GM12878 (cell line): ENCODE measurements around the gene TMEM138. TPM values are rescaled to one million over a fixed set of nuclear protein-coding genes. Genes with fewer than 3 reads are reported as not detected.

Source experiments
- ATAC-seq: fragments of 200-7000 bp; cut with Tn5 transposase; 3 replicates; pipeline ENCODE4 v1.9.1; 2020; ENCODE audit warnings: mild to moderate bottlenecking, moderate library complexity
- BruUV-seq: library from RNA; stranded (reverse); fragments of 400-500 nt; replicated peaks from 2 replicates; lab custom pipeline; 2021; lab: Mats Ljungman, UMichigan
- CTCF ChIA-PET: fragments of 300-600 bp; sonication (Branson Sonifier 250); formaldehyde crosslinking; extraction: SDS; loops from one replicate; lab custom pipeline; 2021; ENCODE audit warnings: inconsistent platforms; lab: Yijun Ruan, JAX
- POLR2A ChIA-PET: fragments of 350-600 bp; formaldehyde crosslinking; extraction: SDS; loops from one replicate; lab custom pipeline; 2021; ENCODE audit warnings: inconsistent platforms; lab: Charles Lee
- RAD21 ChIA-PET: fragments of 300-600 bp; sonication (Branson Sonifier 250); formaldehyde crosslinking; loops from one replicate; lab custom pipeline; 2023; ENCODE audit warnings: antibody characterized with exemption; ENCODE audit not compliant: unreplicated experiment; lab: Charles Lee
- SMC1A ChIA-PET: fragments of 300-600 bp; sonication (Branson Sonifier 250); formaldehyde crosslinking; loops from one replicate; lab custom pipeline; 2023; ENCODE audit not compliant: unreplicated experiment, uncharacterized antibody; lab: Charles Lee
- DNase-seq: peaks from one replicate; pipeline ENCODE4 v3.0.0-alpha.2; 2011; ENCODE audit warnings: low read depth, low spot score
- FAIRE-seq: peaks from 3 replicates; lab custom pipeline; 2011; peaks lifted over from hg19 to GRCh38; lab: Jason Lieb, UNC
- H2AFZ ChIP-seq: 2 replicates; pipeline ENCODE4 v1.6.0; 2011; ENCODE audit warnings: low read depth, low read length, control low read depth; ENCODE audit not compliant: control insufficient read depth
- H3K27ac ChIP-seq: 2 replicates; pipeline ENCODE4 v1.5.1; 2011; ENCODE audit warnings: control low read depth; ENCODE audit not compliant: control insufficient read depth, insufficient read depth
- H3K27me3 ChIP-seq, 2 experiments: replicated peaks in 1 of 2; 2 replicates each; pipeline versions ENCODE4 v1.6.0 to v1.6.1; 2011; ENCODE audit warnings: low read length in 1 of 2; ENCODE audit not compliant: control insufficient read depth in 2 of 2, insufficient read depth in 2 of 2
- H3K36me3 ChIP-seq, 2 experiments: 2 replicates each; pipeline ENCODE4 v1.5.1; 2011; ENCODE audit warnings: low read length in 1 of 2; ENCODE audit not compliant: control insufficient read depth in 2 of 2, insufficient read depth in 2 of 2
- H3K4me1 ChIP-seq: 2 replicates; pipeline ENCODE4 v1.6.1; 2011; ENCODE audit warnings: mild to moderate bottlenecking, low read length, moderate library complexity, mixed read lengths; ENCODE audit not compliant: control insufficient read depth, insufficient read depth
- H3K4me2 ChIP-seq: 2 replicates; pipeline ENCODE4 v1.6.0; 2011; ENCODE audit warnings: control low read depth; ENCODE audit not compliant: control insufficient read depth, insufficient read depth
- H3K4me3 ChIP-seq: fragments of 200-600 bp; sonication (generic); 2 replicates; pipeline ENCODE4 v1.5.1; 2016
- H3K79me2 ChIP-seq: 2 replicates; pipeline ENCODE4 v1.6.0; 2011; ENCODE audit warnings: low read length; ENCODE audit not compliant: control insufficient read depth, insufficient read depth
- H3K9ac ChIP-seq: 2 replicates; pipeline ENCODE4 v1.8.0; 2011; ENCODE audit warnings: low read length, control low read depth, mixed read lengths; ENCODE audit not compliant: control insufficient read depth, insufficient read depth
- H3K9me3 ChIP-seq: replicated peaks from 3 replicates; pipeline ENCODE4 v1.5.1; 2011; ENCODE audit warnings: mild to moderate bottlenecking, low read length; ENCODE audit not compliant: control insufficient read depth, insufficient read depth
- H4K20me1 ChIP-seq: 2 replicates; pipeline ENCODE4 v1.6.0; 2011; ENCODE audit not compliant: control insufficient read depth, insufficient read depth
- DPF2 ChIP-seq: fragments of 450-650 bp; IDR thresholded peaks from 2 replicates; pipeline ENCODE4 v1.6.1; 2017; ENCODE audit warnings: mild to moderate bottlenecking
- KLF5 ChIP-seq: fragments of 450-650 bp; IDR thresholded peaks from 2 replicates; pipeline ENCODE4 v1.6.1; 2014; ENCODE audit warnings: mild to moderate bottlenecking; ENCODE audit not compliant: partially characterized antibody
- NR2C1 ChIP-seq: fragments of 450-650 bp; IDR thresholded peaks from 2 replicates; pipeline ENCODE4 v1.6.1; 2017; ENCODE audit warnings: antibody characterized with exemption, mild to moderate bottlenecking, moderate library complexity
- PAX5 ChIP-seq: IDR thresholded peaks from 2 replicates; pipeline ENCODE4 v1.6.1; 2011; ENCODE audit warnings: low read depth, low read length, borderline replicate concordance
- RCOR1 ChIP-seq: conservative IDR thresholded peaks from 2 replicates; pipeline ENCODE4 v1.6.1; 2012; ENCODE audit warnings: low read depth, low read length, improper control_type of control experiment
- ZNF687 ChIP-seq: fragments of 450-650 bp; IDR thresholded peaks from 2 replicates; pipeline ENCODE4 v1.6.1; 2017; ENCODE audit warnings: mild to moderate bottlenecking, moderate library complexity
- WGBS: methylation state at CpG from one replicate; pipeline ENCODE4 v1.1.6; 2016; ENCODE audit warnings: low lambda C conversion rate; ENCODE audit not compliant: insufficient replicate concordance, insufficient coverage; ENCODE audit errors: missing lambda C conversion rate; 5-methylcytosine and 5-hydroxymethylcytosine counted together
- in situ Hi-C: fragments of 300-500 bp; cut with MboI; formaldehyde crosslinking; loops from 9 replicates; pipeline ENCODE4 v1.14.3; 2018; ENCODE audit warnings: mixed read lengths
- intact Hi-C: fragments of 100-400 bp; cut with micrococcal nuclease; formaldehyde crosslinking; loops from one replicate; pipeline ENCODE4 v1.14.2; 2022; ENCODE audit not compliant: unreplicated experiment
- polyA plus RNA-seq, 11 experiments: library from polyadenylated mRNA; depleted of rRNA in 4 of 11; unstranded in 6 of 11; stranded (reverse) in 5 of 11; fragments of >200 nt; fragmentation: Nextera tagmentation in 4 of 11; fragmentation: Illumina TruSeq in 1 of 11; extraction: Ambion mirVana in 4 of 11; extraction: Trizol in 1 of 11; gene quantifications; 1 replicate in 1 of 11; 2 replicates in 10 of 11; pipeline versions ENCODE4 v1.2.1 to v1.2.3, GENCODE V29; 2011 to 2016; ENCODE audit warnings: inconsistent platforms in 2 of 11, missing spikeins in 2 of 11, low read depth in 1 of 11
- total RNA-seq, 4 experiments: library from RNA; depleted of rRNA in 3 of 4; stranded (reverse); fragments of >200 nt in 3 of 4; fragmentation: Illumina TruSeq in 1 of 4; extraction: Trizol in 1 of 4; gene quantifications; 2 replicates each; pipeline versions ENCODE4 v1.2.1 to v1.2.3, GENCODE V29; 2013 to 2021

TMEM138 gene
- total and polyA plus RNA-seq, 10 of the 15 experiments (the other 5 are each of a cell fraction or from before 2014, with no cell fraction given): 28.5 to 116 (median 73.4) TPM

DNA sequence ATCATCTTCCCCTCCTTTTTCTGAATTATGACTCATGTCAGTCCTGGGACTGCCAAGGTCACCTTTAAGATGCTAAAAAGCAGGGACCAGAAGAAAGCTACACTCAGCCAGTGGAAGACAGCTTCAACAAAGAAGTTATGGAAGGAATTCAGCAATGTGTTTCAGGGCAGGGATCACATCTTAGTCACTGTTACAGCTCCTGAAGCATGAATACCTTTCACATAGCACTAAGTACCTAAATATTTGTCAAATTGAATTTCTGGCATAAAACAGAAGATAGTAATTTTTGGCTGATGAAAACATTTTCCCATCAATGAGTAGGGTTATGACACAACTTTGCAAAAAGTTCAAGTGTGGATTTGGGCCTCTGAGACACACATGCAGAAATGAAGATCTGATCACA, 34.5 kb upstream of the TMEM138 start (continued):
- TF ChIP-seq ZNF687: no peak

GRCh38 chr11:61328351-61328750, 33.8 kb upstream of the TMEM138 start:
- WGBS: 95% methylated on average over 9 of the region's 9 CpGs
- TF ChIP-seq DPF2: no peak
- no peak for TF ChIP-seq RCOR1
- TF ChIP-seq PAX5: no peak
- no peak for TF ChIP-seq KLF5
- no peak for TF ChIP-seq NR2C1
- RAD21 ChIA-PET: interaction anchor here (1.2 to 2.3 kb wide), 3 partner anchors 8 to 65 kb away, joined by 3 to 13 read pairs (median 4); no protein-coding TSS in a partner anchor

More at GRCh38 chr11:61328351-61328750, 33.8 kb upstream of the TMEM138 start:
- ATAC-seq (no peak), FAIRE-seq (no peak), DNase-seq (no peak)
- CTCF ChIA-PET: interaction anchor here (1.9 to 2.6 kb wide), 3 partner anchors 8 to 64 kb away, joined by 9 to 25 read pairs (median 12); partner anchors contain the start of gene TMEM216
- SMC1A ChIA-PET: interaction anchor here (1.3 to 2.9 kb wide), 5 partner anchors 8 to 57 kb away, joined by 3 to 15 read pairs (median 9); no protein-coding TSS in a partner anchor
- Histone ChIP-seq H3K4me3 (no peak overlapping the region), H3K9ac (no peak overlapping the region), H3K79me2 (peaks cover 60% of the 10 kb centered on the region), H3K9me3 (no peaks in the 10 kb centered on the region), H4K20me1 (no peaks in the 10 kb centered on the region; the same call in 1 of the 2 replicates), H3K27me3 (no peaks in the 10 kb centered on the region), H3K36me3 (peaks cover 9 to 38% of the 10 kb centered on the region in 2 experiments), H3K4me1 (peaks cover 5% of the 10 kb centered on the region; the same call in 1 of the 2 replicates), H3K27ac (no peak overlapping the region), H2AFZ (no peak overlapping the region), H3K4me2 (no peak overlapping the region)
- intact Hi-C loops (no loop called here), in situ Hi-C loops (no loop called here)
- no TSS peak for BruUV-seq
- POLR2A ChIA-PET: no interaction called here
